ENCODE results near the gene ZNF202.

The ZNF202 gene

GRCh38 chr11:123681030-123681429 is 60.4 kb downstream of the ZNF202 start:
- DNase-seq = no peak

GRCh38 chr11:123678246-123678645 is 63.2 kb downstream of the ZNF202 start:
- no peak for DNase-seq

GRCh38 chr11:123677510-123677909 is 64.0 kb downstream of the ZNF202 start:
- DNase-seq = no peak

GRCh38 chr11:123674297-123674696 is 67.2 kb downstream of the ZNF202 start:
- DNase-seq = no peak
